ENCODE data around the gene GDPD3. TPM values are rescaled to one million over a fixed set of nuclear protein-coding genes. Genes with fewer than 3 reads are reported as not detected.

GDPD3 gene
- total and polyA plus RNA-seq, 2 donors: 1.3 to 24.2 TPM

DNA sequence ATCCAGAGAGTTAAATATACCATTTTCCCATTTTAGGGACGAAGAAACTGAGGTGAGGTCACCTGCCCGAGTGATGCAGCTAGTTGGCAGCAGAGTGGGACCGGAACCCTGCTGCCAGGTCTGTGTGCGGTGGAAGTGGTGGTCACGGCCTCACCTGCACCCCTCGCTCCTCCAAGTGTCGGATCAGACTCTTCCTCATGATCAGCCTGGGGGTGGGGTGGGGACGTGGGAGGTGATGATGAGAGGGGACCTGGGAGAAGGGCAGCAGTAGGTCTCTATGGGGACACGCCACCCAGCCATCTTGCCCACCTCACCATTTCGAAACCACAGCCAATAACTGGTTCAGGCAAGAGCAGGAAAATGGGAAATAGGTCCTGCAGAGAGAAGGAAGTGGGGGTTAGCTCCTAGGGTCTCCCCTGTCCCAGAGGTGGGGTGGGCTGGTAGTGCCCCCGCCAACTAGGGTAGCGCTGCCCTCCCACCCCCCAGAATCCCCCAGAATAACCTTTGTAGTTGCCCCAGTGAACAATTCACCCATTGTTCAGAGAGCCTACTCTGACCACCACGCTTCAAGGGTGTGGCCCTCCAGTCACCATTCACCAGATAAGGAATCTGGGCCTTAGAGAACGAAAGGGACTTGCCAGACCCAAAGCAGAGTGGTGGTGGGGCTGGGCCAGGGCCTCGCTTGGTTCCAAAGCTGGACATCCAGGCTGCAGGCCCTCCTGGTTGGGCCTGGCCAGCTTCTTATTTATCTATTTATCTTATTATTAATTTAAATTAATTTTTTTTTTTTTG is 5.1 kb downstream of the GDPD3 start:
- H3K36me3 ChIP-seq (ENCODE audit: control insufficient read depth in 2 of 2, insufficient read depth in 2 of 2, low read length in 1 of 2): peaks cover 36 to 43% of the 10 kb centered on the region in 2 donors
- no peak overlapping the region for H3K27ac ChIP-seq (ENCODE audit: low read depth in 1 of 2, low read length in 1 of 2)
- DNase-seq (ENCODE audit: low read depth in 6 of 9, low spot score in 9 of 9): no peak
- peaks cover 0 to 3% of the 10 kb centered on the region in 2 donors for H3K4me1 ChIP-seq (ENCODE audit: control insufficient read depth in 2 of 2, insufficient read depth in 2 of 2, low read length in 2 of 2)
- H3K9me3 ChIP-seq (ENCODE audit: control insufficient read depth in 2 of 2, insufficient read depth in 1 of 2, low read length in 1 of 2): no peaks in the 10 kb centered on the region
- no peak overlapping the region for H3K4me3 ChIP-seq (ENCODE audit: low read length in 2 of 2)
- WGBS: 91% methylated on average over 15 of the region's 15 CpGs
- no peaks in the 10 kb centered on the region for H3K27me3 ChIP-seq (ENCODE audit: control insufficient read depth in 2 of 2, insufficient read depth in 1 of 2, low read length in 1 of 2)

DNA sequence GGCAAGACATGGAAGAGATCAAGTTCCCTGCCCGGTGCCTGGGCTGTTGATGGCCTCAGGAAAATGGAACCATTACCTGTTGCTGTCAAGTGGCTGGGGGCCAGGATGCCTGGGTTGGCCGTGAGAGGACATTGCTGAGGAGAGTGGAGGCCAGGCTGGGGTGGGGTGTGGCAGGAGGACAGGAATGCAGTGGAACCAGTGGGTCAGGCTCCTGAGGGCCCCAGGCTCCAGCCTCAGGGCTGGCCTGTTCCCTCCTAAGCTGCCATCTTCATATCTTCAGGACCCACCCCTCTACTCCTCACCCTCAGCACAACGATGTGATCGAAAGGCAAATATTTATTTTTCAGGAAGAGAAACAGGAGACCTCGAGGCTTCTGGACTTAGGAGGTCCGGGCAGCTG is 8.8 kb downstream of the GDPD3 start:
- Histone ChIP-seq H3K27ac (ENCODE audit: low read depth in 1 of 2, low read length in 1 of 2) (no peak overlapping the region), H3K9me3 (ENCODE audit: control insufficient read depth in 2 of 2, insufficient read depth in 1 of 2, low read length in 1 of 2) (peaks cover 0 to 7% of the 10 kb centered on the region in 2 donors), H3K27me3 (ENCODE audit: control insufficient read depth in 2 of 2, insufficient read depth in 1 of 2, low read length in 1 of 2) (no peaks in the 10 kb centered on the region), H3K36me3 (ENCODE audit: control insufficient read depth in 2 of 2, insufficient read depth in 2 of 2, low read length in 1 of 2) (peaks cover 18 to 24% of the 10 kb centered on the region in 2 donors), H3K4me1 (ENCODE audit: control insufficient read depth in 2 of 2, insufficient read depth in 2 of 2, low read length in 2 of 2) (no peaks in the 10 kb centered on the region), H3K4me3 (ENCODE audit: low read length in 2 of 2) (no peak overlapping the region)
- 96% methylated on average over 6 of the region's 6 CpGs for WGBS
- DNase-seq (ENCODE audit: low read depth in 6 of 9, low spot score in 9 of 9): no peak

DNA sequence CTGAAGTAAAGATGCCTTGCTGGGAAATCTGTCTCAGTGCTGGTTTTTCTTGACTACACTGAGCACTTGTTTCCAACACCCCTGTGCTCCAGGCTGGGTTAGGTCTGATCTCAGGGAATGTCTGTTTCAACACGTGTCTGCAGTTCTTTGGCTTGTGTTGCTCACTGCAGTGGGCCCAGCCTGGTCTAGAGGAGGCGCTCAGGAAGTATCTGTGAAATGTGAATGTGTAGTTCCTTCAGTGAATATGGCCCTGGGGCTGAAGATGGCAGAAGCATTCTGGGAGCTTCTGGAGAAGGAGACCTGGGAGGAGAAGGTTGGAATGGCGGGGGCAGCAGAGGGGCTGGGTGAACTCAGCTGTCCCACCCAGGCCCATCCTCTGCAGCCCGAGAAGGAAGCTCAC is 9.2 kb downstream of the GDPD3 start:
- Histone ChIP-seq H3K27ac (ENCODE audit: low read depth in 1 of 2, low read length in 1 of 2) (no peak overlapping the region), H3K9me3 (ENCODE audit: control insufficient read depth in 2 of 2, insufficient read depth in 1 of 2, low read length in 1 of 2) (peaks cover 0 to 7% of the 10 kb centered on the region in 2 donors), H3K27me3 (ENCODE audit: control insufficient read depth in 2 of 2, insufficient read depth in 1 of 2, low read length in 1 of 2) (no peaks in the 10 kb centered on the region), H3K4me1 (ENCODE audit: control insufficient read depth in 2 of 2, insufficient read depth in 2 of 2, low read length in 2 of 2) (no peaks in the 10 kb centered on the region), H3K36me3 (ENCODE audit: control insufficient read depth in 2 of 2, insufficient read depth in 2 of 2, low read length in 1 of 2) (peaks cover 18 to 24% of the 10 kb centered on the region in 2 donors), H3K4me3 (ENCODE audit: low read length in 2 of 2) (no peak overlapping the region)
- no peak for DNase-seq (ENCODE audit: low read depth in 6 of 9, low spot score in 9 of 9)
- 96% methylated on average over 4 of the region's 4 CpGs for WGBS

DNA sequence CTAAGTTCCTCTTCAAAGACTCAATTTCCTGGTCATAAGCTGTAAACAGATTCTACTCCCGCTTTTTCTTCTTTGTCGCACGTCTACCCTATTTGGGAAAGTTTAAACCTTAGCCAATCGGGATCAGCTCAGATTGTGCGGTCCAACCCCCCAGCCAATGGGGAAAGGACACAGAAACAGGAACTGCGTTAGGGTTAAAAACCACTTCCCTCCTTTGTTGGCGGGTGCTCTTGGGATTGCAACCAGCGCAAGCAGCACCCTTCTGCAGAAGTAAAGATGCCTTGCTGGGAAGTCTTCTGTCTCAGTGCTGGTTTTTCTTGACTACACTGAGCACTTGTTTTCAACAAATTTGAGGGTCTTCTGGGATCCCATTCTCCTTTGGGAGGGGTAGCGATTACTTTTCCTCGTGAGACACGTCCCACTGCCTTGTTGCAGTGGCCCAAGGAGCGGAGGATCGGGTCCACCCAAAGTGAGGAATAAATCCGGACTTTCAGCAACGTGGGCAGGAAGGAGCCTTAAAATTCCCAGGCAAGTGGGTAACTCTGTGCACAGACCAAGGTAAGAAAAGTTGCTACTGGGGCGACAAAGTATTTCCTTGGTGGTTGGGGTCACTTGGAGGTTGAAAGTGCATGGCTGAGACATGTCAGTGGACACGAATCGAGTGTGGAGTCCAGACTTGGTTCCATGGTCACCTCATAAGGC is 16.3 kb downstream of the GDPD3 start:
- Histone ChIP-seq H3K36me3 (ENCODE audit: control insufficient read depth in 2 of 2, insufficient read depth in 2 of 2, low read length in 1 of 2) (peaks cover 15 to 20% of the 10 kb centered on the region in 2 donors), H3K27me3 (ENCODE audit: control insufficient read depth in 2 of 2, insufficient read depth in 1 of 2, low read length in 1 of 2) (no peaks in the 10 kb centered on the region), H3K4me1 (ENCODE audit: control insufficient read depth in 2 of 2, insufficient read depth in 2 of 2, low read length in 2 of 2) (peaks cover 23 to 38% of the 10 kb centered on the region in 2 donors), H3K27ac (ENCODE audit: low read depth in 1 of 2, low read length in 1 of 2) (peak overlapping the region; percentile 83 to 92), H3K9me3 (ENCODE audit: control insufficient read depth in 2 of 2, insufficient read depth in 1 of 2, low read length in 1 of 2) (peaks cover 9 to 35% of the 10 kb centered on the region in 2 donors), H3K4me3 (ENCODE audit: low read length in 2 of 2) (no peak overlapping the region)
- 96% methylated on average over 18 of the region's 18 CpGs for WGBS
- DNase-seq (ENCODE audit: low read depth in 6 of 9, low spot score in 9 of 9): peak in 1 of 9 donors; percentile 21

DNA sequence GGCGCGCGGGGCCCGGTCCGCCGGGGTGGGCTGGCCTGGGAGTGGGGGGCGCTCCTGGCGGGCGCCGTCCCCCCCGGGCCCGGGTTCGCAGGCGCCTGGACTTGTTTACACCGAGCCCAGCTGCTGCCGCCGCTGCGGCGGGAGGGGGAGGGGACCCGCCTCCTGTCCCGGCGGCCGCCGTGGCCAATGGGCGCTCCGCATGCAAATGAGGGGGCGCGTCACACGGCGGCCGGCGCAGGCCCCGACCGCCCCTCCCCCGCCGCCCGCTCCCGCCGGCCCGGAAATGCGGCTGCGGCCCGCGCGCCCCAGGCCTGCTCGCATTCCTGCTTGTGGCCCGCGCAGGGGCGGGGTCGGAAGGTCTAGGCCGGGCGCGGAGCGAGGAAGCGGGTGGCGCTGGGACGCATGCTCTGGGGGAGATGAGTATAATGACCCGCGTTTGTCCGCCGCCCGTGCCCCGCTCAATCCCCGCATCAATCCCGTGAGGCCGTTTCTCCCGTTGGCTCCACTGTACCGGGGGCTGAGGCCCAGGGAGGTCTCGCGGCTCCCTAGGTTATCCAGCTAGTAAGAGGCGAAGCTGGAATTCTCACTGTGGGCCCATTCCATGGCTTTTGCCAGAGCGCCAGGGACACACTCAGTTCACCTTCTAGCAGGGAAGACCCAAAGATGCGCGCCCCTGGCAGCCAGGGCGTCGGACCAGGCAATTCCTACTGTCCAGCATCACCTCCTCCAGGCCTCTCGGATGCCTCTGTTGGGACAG is 17.1 kb downstream of the GDPD3 start, which contains the start of gene YPEL3:
Gene YPEL3, minus strand, starts transcription at position 109 of the 757 bp plus-strand sequence. CDS start 731 bp downstream, outside the sequence.
- WGBS: 13% methylated on average over 77 of the region's 77 CpGs
- Histone ChIP-seq H3K27me3 (ENCODE audit: control insufficient read depth in 2 of 2, insufficient read depth in 1 of 2, low read length in 1 of 2) (no peaks in the 10 kb centered on the region), H3K4me3 (ENCODE audit: low read length in 2 of 2) (peak within 1 kb of the TSS; percentile 76 to 93), H3K4me1 (ENCODE audit: control insufficient read depth in 2 of 2, insufficient read depth in 2 of 2, low read length in 2 of 2) (peaks cover 27 to 44% of the 10 kb centered on the region in 2 donors), H3K9me3 (ENCODE audit: control insufficient read depth in 2 of 2, insufficient read depth in 1 of 2, low read length in 1 of 2) (peaks cover 9 to 39% of the 10 kb centered on the region in 2 donors), H3K27ac (ENCODE audit: low read depth in 1 of 2, low read length in 1 of 2) (peak within 1 kb of the TSS; percentile 87 to 93), H3K36me3 (ENCODE audit: control insufficient read depth in 2 of 2, insufficient read depth in 2 of 2, low read length in 1 of 2) (peaks cover 15 to 20% of the 10 kb centered on the region in 2 donors)
- peak in 8 of 9 donors; percentile 66 to 93 (median 77) for DNase-seq (ENCODE audit: low read depth in 6 of 9, low spot score in 9 of 9)

DNA sequence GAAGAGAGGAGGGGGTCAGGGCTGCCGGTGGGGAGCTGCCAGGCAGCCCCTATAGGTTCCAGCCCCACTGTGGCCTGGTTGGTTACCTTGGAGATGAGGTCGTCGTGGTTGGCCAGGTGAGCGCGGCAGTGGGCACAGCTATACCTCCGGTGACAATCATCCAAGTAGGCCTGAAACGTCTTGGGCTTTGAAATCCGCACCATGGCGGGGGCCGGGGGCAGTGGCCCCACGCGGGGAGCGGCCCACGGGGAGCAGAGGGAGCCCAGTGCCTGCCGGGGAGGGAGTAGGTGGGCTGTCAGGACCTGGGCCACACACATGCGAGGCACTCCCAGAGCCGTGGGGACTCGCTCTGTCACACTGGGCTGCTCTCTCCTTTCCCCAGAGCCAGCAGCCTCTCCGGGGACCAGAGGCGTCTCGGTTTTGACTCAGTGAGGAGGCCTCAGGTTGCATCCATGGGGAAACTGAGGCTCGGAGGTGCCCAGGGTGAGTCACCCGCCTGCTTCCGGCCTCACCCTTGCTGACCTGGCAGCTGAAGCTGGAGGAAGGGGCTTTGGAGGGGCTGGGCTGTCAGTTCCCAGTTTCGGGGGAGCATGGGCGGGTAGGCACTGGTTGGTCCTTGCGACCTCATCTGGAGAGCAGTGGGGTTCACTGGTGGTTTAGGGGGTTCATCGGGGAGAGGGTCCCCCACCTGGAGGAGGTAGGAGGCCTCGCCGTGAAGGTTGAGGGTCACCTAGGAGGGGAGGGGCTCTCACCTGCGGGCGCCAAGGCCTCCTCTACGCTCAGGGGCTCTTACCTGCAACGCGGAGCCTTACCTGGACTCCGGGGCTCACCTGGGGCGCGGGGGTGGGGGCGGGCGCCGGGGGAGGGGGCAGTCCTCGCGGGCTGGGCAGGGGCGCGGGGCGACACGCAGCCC is 17.9 kb downstream of the GDPD3 start:
- 22% methylated on average over 47 of the region's 47 CpGs for WGBS
- Histone ChIP-seq H3K36me3 (ENCODE audit: control insufficient read depth in 2 of 2, insufficient read depth in 2 of 2, low read length in 1 of 2) (peaks cover 15 to 20% of the 10 kb centered on the region in 2 donors), H3K27ac (ENCODE audit: low read depth in 1 of 2, low read length in 1 of 2) (peak overlapping the region; percentile 87 to 93), H3K9me3 (ENCODE audit: control insufficient read depth in 2 of 2, insufficient read depth in 1 of 2, low read length in 1 of 2) (peaks cover 9 to 31% of the 10 kb centered on the region in 2 donors), H3K4me1 (ENCODE audit: control insufficient read depth in 2 of 2, insufficient read depth in 2 of 2, low read length in 2 of 2) (peaks cover 29 to 53% of the 10 kb centered on the region in 2 donors), H3K27me3 (ENCODE audit: control insufficient read depth in 2 of 2, insufficient read depth in 1 of 2, low read length in 1 of 2) (no peaks in the 10 kb centered on the region), H3K4me3 (ENCODE audit: low read length in 2 of 2) (peak overlapping the region; percentile 76 to 93)
- DNase-seq (ENCODE audit: low read depth in 6 of 9, low spot score in 9 of 9): peak in 2 of 9 donors; percentile 13 to 46

DNA sequence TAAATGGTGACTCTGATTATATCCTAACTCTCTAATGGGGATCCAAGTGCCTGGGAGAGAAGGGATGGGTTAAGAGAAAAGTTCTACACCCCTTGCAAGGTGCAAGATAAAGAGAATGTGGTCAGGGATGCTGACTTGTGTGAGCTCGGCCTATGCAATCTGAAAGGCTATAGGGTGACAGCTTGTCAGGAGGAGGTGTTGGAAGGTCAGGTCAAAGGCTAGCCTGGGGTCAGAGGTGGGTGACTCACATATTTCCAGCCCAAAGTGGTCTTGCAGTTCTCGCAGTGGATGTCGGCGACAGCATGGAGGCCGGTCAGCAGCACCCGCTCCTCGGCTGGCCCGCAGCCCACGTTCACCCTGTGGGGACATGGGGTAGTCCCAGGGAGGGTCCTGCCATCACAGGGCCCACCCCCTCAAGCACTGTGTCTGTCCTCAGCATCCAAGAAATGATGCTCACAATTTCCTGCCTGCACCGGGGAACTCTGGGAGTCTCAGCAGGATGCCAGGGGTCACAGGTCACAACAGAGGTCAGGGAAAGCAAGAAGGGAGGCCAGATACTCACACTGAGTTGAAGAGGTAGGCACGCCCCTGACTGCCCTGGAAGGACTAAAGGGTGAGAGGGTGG is 18.7 kb downstream of the GDPD3 start:
- Histone ChIP-seq H3K27me3 (ENCODE audit: control insufficient read depth in 2 of 2, insufficient read depth in 1 of 2, low read length in 1 of 2) (no peaks in the 10 kb centered on the region), H3K4me3 (ENCODE audit: low read length in 2 of 2) (peak overlapping the region; percentile 76 to 93), H3K4me1 (ENCODE audit: control insufficient read depth in 2 of 2, insufficient read depth in 2 of 2, low read length in 2 of 2) (peaks cover 29 to 60% of the 10 kb centered on the region in 2 donors), H3K27ac (ENCODE audit: low read depth in 1 of 2, low read length in 1 of 2) (no peak overlapping the region), H3K36me3 (ENCODE audit: control insufficient read depth in 2 of 2, insufficient read depth in 2 of 2, low read length in 1 of 2) (peaks cover 15 to 20% of the 10 kb centered on the region in 2 donors), H3K9me3 (ENCODE audit: control insufficient read depth in 2 of 2, insufficient read depth in 1 of 2, low read length in 1 of 2) (peaks cover 9 to 31% of the 10 kb centered on the region in 2 donors)
- no peak for DNase-seq (ENCODE audit: low read depth in 6 of 9, low spot score in 9 of 9)
- 95% methylated on average over 11 of the region's 11 CpGs for WGBS

Measured in thymus (tissue), 11 donors.